Brain pericyte (primary cell): Measurements from ENCODE around the gene EEF2.
"Not testable (repeated sequence)": the region's sequence is repeated elsewhere in the genome, so short reads cannot be mapped to it uniquely, and the experiment has no call there.

Experiments
- DNase-seq: peaks from one replicate; pipeline ENCODE4 v3.0.0-alpha.2; 2012; ENCODE audit warnings: low read depth, low spot score

EEF2 gene

GRCh38 chr19:3945838-3946237, 39.4 kb downstream of the EEF2 start:
- no peak for DNase-seq

GRCh38 chr19:3944018-3944721, 41.1 kb downstream of the EEF2 start:
- DNase-seq, result no peak

- no peak for DNase-seq
Observed at GRCh38 chr19:3942790-3943409, 42.4 kb downstream of the EEF2 start.

GRCh38 chr19:3938300-3938950, 46.8 kb downstream of the EEF2 start:
- DNase-seq, result not testable (repeated sequence)

- DNase-seq, result no peak
Observed at GRCh38 chr19:3936506-3937442, 48.5 kb downstream of the EEF2 start.

- DNase-seq, result no peak
Observed at GRCh38 chr19:3932931-3933810, 52.1 kb downstream of the EEF2 start, which contains the start of gene NMRK2. NMRK2 (plus strand) TSS chr19:3933069; CDS start chr19:3933672, 603 bp downstream.

- DNase-seq, result no peak
Observed at GRCh38 chr19:3931041-3931440, 54.2 kb downstream of the EEF2 start.
